Measurements from ENCODE around the gene RAB1B.

Gene RAB1B

GRCh38 chr11:66267379-66268243 is 828 bp upstream of the RAB1B start:
- no peak for TF ChIP-seq GATA2 (IDR thresholded peaks at IDR 0.05; ENCODE audit: low read depth, low read length)
- TF ChIP-seq GATA3 (IDR thresholded peaks at IDR 0.05; ENCODE audit: low read depth, low read length), result no peak

GRCh38 chr11:66268952-66269905 is 790 bp downstream of the RAB1B start:
- TF ChIP-seq GATA3 (IDR thresholded peaks at IDR 0.05; ENCODE audit: low read depth, low read length), result no peak

GRCh38 chr11:66271816-66272215 is 3.4 kb downstream of the RAB1B start:
- no peak for TF ChIP-seq GATA3 (IDR thresholded peaks at IDR 0.05; ENCODE audit: low read depth, low read length)
- no peak for TF ChIP-seq GATA2 (IDR thresholded peaks at IDR 0.05; ENCODE audit: low read depth, low read length)

GRCh38 chr11:66272596-66272995 is 4.2 kb downstream of the RAB1B start:
- TF ChIP-seq GATA3 (IDR thresholded peaks at IDR 0.05; ENCODE audit: low read depth, low read length), result no peak
- no peak for TF ChIP-seq GATA2 (IDR thresholded peaks at IDR 0.05; ENCODE audit: low read depth, low read length)

- no peak for TF ChIP-seq GATA2 (IDR thresholded peaks at IDR 0.05; ENCODE audit: low read depth, low read length)
- TF ChIP-seq GATA3 (IDR thresholded peaks at IDR 0.05; ENCODE audit: low read depth, low read length), result no peak
Measured at GRCh38 chr11:66274219-66274618, 5.8 kb downstream of the RAB1B start.

- TF ChIP-seq GATA2 (IDR thresholded peaks at IDR 0.05; ENCODE audit: low read depth, low read length), result no peak
- no peak for TF ChIP-seq GATA3 (IDR thresholded peaks at IDR 0.05; ENCODE audit: low read depth, low read length)
Measured at GRCh38 chr11:66275396-66275795, 7.0 kb downstream of the RAB1B start.

- TF ChIP-seq GATA3 (IDR thresholded peaks at IDR 0.05; ENCODE audit: low read depth, low read length), result no peak
- no peak for TF ChIP-seq GATA2 (IDR thresholded peaks at IDR 0.05; ENCODE audit: low read depth, low read length)
Measured at GRCh38 chr11:66275984-66276612, 7.7 kb downstream of the RAB1B start.

- TF ChIP-seq GATA2 (IDR thresholded peaks at IDR 0.05; ENCODE audit: low read depth, low read length), result no peak
- TF ChIP-seq GATA3 (IDR thresholded peaks at IDR 0.05; ENCODE audit: low read depth, low read length), result no peak
Measured at GRCh38 chr11:66277471-66278362, 9.3 kb downstream of the RAB1B start, which contains the start of gene CNIH2. CNIH2 (plus strand) TSS chr11:66278175; CDS start chr11:66278457, 282 bp downstream.

- TF ChIP-seq GATA2 (IDR thresholded peaks at IDR 0.05; ENCODE audit: low read depth, low read length), result no peak
- no peak for TF ChIP-seq GATA3 (IDR thresholded peaks at IDR 0.05; ENCODE audit: low read depth, low read length)
Measured at GRCh38 chr11:66278363-66279091, 10.1 kb downstream of the RAB1B start.

GRCh38 chr11:66279092-66279734 is 10.8 kb downstream of the RAB1B start:
- TF ChIP-seq GATA3 (IDR thresholded peaks at IDR 0.05; ENCODE audit: low read depth, low read length) (no peak), GATA2 (IDR thresholded peaks at IDR 0.05; ENCODE audit: low read depth, low read length) (no peak)

- TF ChIP-seq GATA2 (IDR thresholded peaks at IDR 0.05; ENCODE audit: low read depth, low read length), result no peak
- no peak for TF ChIP-seq GATA3 (IDR thresholded peaks at IDR 0.05; ENCODE audit: low read depth, low read length)
Measured at GRCh38 chr11:66280428-66280827, 12.0 kb downstream of the RAB1B start.

- TF ChIP-seq GATA2 (IDR thresholded peaks at IDR 0.05; ENCODE audit: low read depth, low read length), result no peak
- no peak for TF ChIP-seq GATA3 (IDR thresholded peaks at IDR 0.05; ENCODE audit: low read depth, low read length)
Measured at GRCh38 chr11:66281001-66281400, 12.6 kb downstream of the RAB1B start.
